ENCODE measurements around the gene GABRG2.

GABRG2 gene

GRCh38 chr5:162163663-162164062, 96.1 kb downstream of the GABRG2 start:
- Histone ChIP-seq H2BK120ac (ENCODE audit: low read depth, low read length) (no peak overlapping the region), H3K27ac (ENCODE audit: low read length, poor library complexity, severe bottlenecking) (no peak overlapping the region), H3K4me3 (ENCODE audit: insufficient read depth in 1 of 2, low read depth in 1 of 2, low read length in 2 of 2) (no peak overlapping the region), H3K79me1 (replicated peaks; ENCODE audit: low read length, poor library complexity, severe bottlenecking) (no peaks in the 10 kb centered on the region), H3K23ac (ENCODE audit: low read length in 2 of 2) (no peak overlapping the region), H2AK5ac (ENCODE audit: low read length, severe bottlenecking) (no peak overlapping the region), H2BK5ac (ENCODE audit: low read depth, low read length, poor library complexity, severe bottlenecking) (no peak overlapping the region), H3K9me3 (ENCODE audit: control insufficient read depth, low read length) (peaks cover 28% of the 10 kb centered on the region), H2AFZ (ENCODE audit: low read depth, low read length) (no peak overlapping the region), H2BK12ac (ENCODE audit: low read length in 2 of 2) (no peak overlapping the region), H3K4me1 (ENCODE audit: control insufficient read depth, insufficient read depth, low read depth, low read length) (no peaks in the 10 kb centered on the region), H3K4me2 (ENCODE audit: low read length, poor library complexity, severe bottlenecking) (no peak overlapping the region), H3K36me3 (ENCODE audit: control insufficient read depth in 1 of 2, insufficient read depth in 2 of 2, low read depth in 1 of 2, low read length in 2 of 2) (no peaks in the 10 kb centered on the region), H3K27me3 (ENCODE audit: control insufficient read depth in 1 of 2, insufficient read depth in 1 of 2, low read length in 2 of 2) (no peaks in the 10 kb centered on the region), H3K9ac (ENCODE audit: low read length) (no peak overlapping the region), H3K4ac (ENCODE audit: low read depth in 1 of 2, low read length in 2 of 2) (no peak overlapping the region), H4K8ac (ENCODE audit: low read length) (no peak overlapping the region), H3K18ac (ENCODE audit: low read depth in 1 of 2, low read length in 2 of 2) (no peak overlapping the region), H4K91ac (ENCODE audit: low read length) (no peak overlapping the region), H2BK15ac (ENCODE audit: low read depth, poor library complexity, severe bottlenecking) (no peak overlapping the region), H3K14ac (ENCODE audit: low read length in 2 of 2) (no peak overlapping the region)
- 63% methylated on average over 6 of the region's 6 CpGs for WGBS
- DNase-seq: no peak

GRCh38 chr5:162174358-162174974, 106.9 kb downstream of the GABRG2 start:
- Histone ChIP-seq H3K27ac (ENCODE audit: low read length, poor library complexity, severe bottlenecking) (no peak overlapping the region), H3K4me3 (ENCODE audit: insufficient read depth in 1 of 2, low read depth in 1 of 2, low read length in 2 of 2) (no peak overlapping the region), H3K23ac (ENCODE audit: low read length in 2 of 2) (no peak overlapping the region), H2BK5ac (ENCODE audit: low read depth, low read length, poor library complexity, severe bottlenecking) (no peak overlapping the region), H2AFZ (ENCODE audit: low read depth, low read length) (no peak overlapping the region), H2BK12ac (ENCODE audit: low read length in 2 of 2) (no peak overlapping the region), H3K4me1 (ENCODE audit: control insufficient read depth, insufficient read depth, low read depth, low read length) (no peaks in the 10 kb centered on the region), H4K91ac (ENCODE audit: low read length) (no peak overlapping the region), H2AK5ac (ENCODE audit: low read length, severe bottlenecking) (no peak overlapping the region), H2BK15ac (ENCODE audit: low read depth, poor library complexity, severe bottlenecking) (no peak overlapping the region), H3K27me3 (ENCODE audit: control insufficient read depth in 1 of 2, insufficient read depth in 1 of 2, low read length in 2 of 2) (no peaks in the 10 kb centered on the region), H3K18ac (ENCODE audit: low read depth in 1 of 2, low read length in 2 of 2) (no peak overlapping the region), H3K9me3 (ENCODE audit: control insufficient read depth, low read length) (peaks cover 7% of the 10 kb centered on the region), H3K9ac (ENCODE audit: low read length) (no peak overlapping the region), H2BK120ac (ENCODE audit: low read depth, low read length) (no peak overlapping the region), H3K4ac (ENCODE audit: low read depth in 1 of 2, low read length in 2 of 2) (no peak overlapping the region), H3K14ac (ENCODE audit: low read length in 2 of 2) (no peak overlapping the region), H3K4me2 (ENCODE audit: low read length, poor library complexity, severe bottlenecking) (no peak overlapping the region), H3K36me3 (ENCODE audit: control insufficient read depth in 1 of 2, insufficient read depth in 2 of 2, low read depth in 1 of 2, low read length in 2 of 2) (no peaks in the 10 kb centered on the region), H3K79me1 (replicated peaks; ENCODE audit: low read length, poor library complexity, severe bottlenecking) (no peaks in the 10 kb centered on the region), H4K8ac (ENCODE audit: low read length) (no peak overlapping the region)
- no peak for DNase-seq
- WGBS: 63% methylated on average over 2 of the region's 6 CpGs

GRCh38 chr5:162187371-162187770, 119.8 kb downstream of the GABRG2 start:
- Histone ChIP-seq H3K27ac (ENCODE audit: low read length, poor library complexity, severe bottlenecking) (no peak overlapping the region), H2BK15ac (ENCODE audit: low read depth, poor library complexity, severe bottlenecking) (no peak overlapping the region), H3K79me1 (replicated peaks; ENCODE audit: low read length, poor library complexity, severe bottlenecking) (no peaks in the 10 kb centered on the region), H3K27me3 (ENCODE audit: control insufficient read depth in 1 of 2, insufficient read depth in 1 of 2, low read length in 2 of 2) (no peaks in the 10 kb centered on the region), H3K4me2 (ENCODE audit: low read length, poor library complexity, severe bottlenecking) (no peak overlapping the region), H3K36me3 (ENCODE audit: control insufficient read depth in 1 of 2, insufficient read depth in 2 of 2, low read depth in 1 of 2, low read length in 2 of 2) (no peaks in the 10 kb centered on the region), H3K4ac (ENCODE audit: low read depth in 1 of 2, low read length in 2 of 2) (no peak overlapping the region), H4K91ac (ENCODE audit: low read length) (no peak overlapping the region), H3K18ac (ENCODE audit: low read depth in 1 of 2, low read length in 2 of 2) (no peak overlapping the region), H2BK5ac (ENCODE audit: low read depth, low read length, poor library complexity, severe bottlenecking) (no peak overlapping the region), H3K14ac (ENCODE audit: low read length in 2 of 2) (no peak overlapping the region), H2AFZ (ENCODE audit: low read depth, low read length) (no peak overlapping the region), H3K9ac (ENCODE audit: low read length) (no peak overlapping the region), H3K4me1 (ENCODE audit: control insufficient read depth, insufficient read depth, low read depth, low read length) (no peaks in the 10 kb centered on the region), H2AK5ac (ENCODE audit: low read length, severe bottlenecking) (no peak overlapping the region), H3K9me3 (ENCODE audit: control insufficient read depth, low read length) (peaks cover 12% of the 10 kb centered on the region), H3K23ac (ENCODE audit: low read length in 2 of 2) (no peak overlapping the region), H2BK120ac (ENCODE audit: low read depth, low read length) (no peak overlapping the region), H4K8ac (ENCODE audit: low read length) (no peak overlapping the region), H2BK12ac (ENCODE audit: low read length in 2 of 2) (no peak overlapping the region), H3K4me3 (ENCODE audit: insufficient read depth in 1 of 2, low read depth in 1 of 2, low read length in 2 of 2) (no peak overlapping the region)
- DNase-seq: no peak
- WGBS: 70% methylated on average over 1 of the region's 1 CpG

- H3K4ac ChIP-seq (ENCODE audit: low read depth in 1 of 2, low read length in 2 of 2): no peak overlapping the region
- H2AK5ac ChIP-seq (ENCODE audit: low read length, severe bottlenecking): no peak overlapping the region
- H3K4me3 ChIP-seq (ENCODE audit: insufficient read depth in 1 of 2, low read depth in 1 of 2, low read length in 2 of 2): no peak overlapping the region
- H3K14ac ChIP-seq (ENCODE audit: low read length in 2 of 2): no peak overlapping the region
- H3K4me1 ChIP-seq (ENCODE audit: control insufficient read depth, insufficient read depth, low read depth, low read length): no peaks in the 10 kb centered on the region
- H3K23ac ChIP-seq (ENCODE audit: low read length in 2 of 2): no peak overlapping the region
- H2BK15ac ChIP-seq (ENCODE audit: low read depth, poor library complexity, severe bottlenecking): no peak overlapping the region
- H2BK5ac ChIP-seq (ENCODE audit: low read depth, low read length, poor library complexity, severe bottlenecking): no peak overlapping the region
- no peak overlapping the region for H2AFZ ChIP-seq (ENCODE audit: low read depth, low read length)
- no peak overlapping the region for H3K18ac ChIP-seq (ENCODE audit: low read depth in 1 of 2, low read length in 2 of 2)
- H3K9me3 ChIP-seq (ENCODE audit: control insufficient read depth, low read length): peaks cover 13% of the 10 kb centered on the region
- H2BK120ac ChIP-seq (ENCODE audit: low read depth, low read length): no peak overlapping the region
- H3K79me1 ChIP-seq (replicated peaks; ENCODE audit: low read length, poor library complexity, severe bottlenecking): no peaks in the 10 kb centered on the region
- no peaks in the 10 kb centered on the region for H3K27me3 ChIP-seq (ENCODE audit: control insufficient read depth in 1 of 2, insufficient read depth in 1 of 2, low read length in 2 of 2)
- no peak overlapping the region for H4K91ac ChIP-seq (ENCODE audit: low read length)
- no peak overlapping the region for H3K27ac ChIP-seq (ENCODE audit: low read length, poor library complexity, severe bottlenecking)
- no peak overlapping the region for H2BK12ac ChIP-seq (ENCODE audit: low read length in 2 of 2)
- 81% methylated on average over 5 of the region's 5 CpGs for WGBS
- no peak overlapping the region for H3K4me2 ChIP-seq (ENCODE audit: low read length, poor library complexity, severe bottlenecking)
- no peak overlapping the region for H4K8ac ChIP-seq (ENCODE audit: low read length)
- H3K9ac ChIP-seq (ENCODE audit: low read length): no peak overlapping the region
- no peaks in the 10 kb centered on the region for H3K36me3 ChIP-seq (ENCODE audit: control insufficient read depth in 1 of 2, insufficient read depth in 2 of 2, low read depth in 1 of 2, low read length in 2 of 2)
- no peak for DNase-seq
Observed at GRCh38 chr5:162189719-162190118, 122.1 kb downstream of the GABRG2 start.

Data from mesenchymal stem cell (in vitro differentiated cells and primary cell).